COLO829 (cell line): Measurements from ENCODE around the gene ATP2C1.
"Not testable (repeated sequence)": the region's sequence is repeated elsewhere in the genome, so short reads cannot be mapped to it uniquely, and the experiment has no call there.

Experiments
- DNase-seq: peaks from one replicate; pipeline ENCODE4 v3.0.0; 2012; ENCODE audit warnings: low spot score

The ATP2C1 gene

DNA sequence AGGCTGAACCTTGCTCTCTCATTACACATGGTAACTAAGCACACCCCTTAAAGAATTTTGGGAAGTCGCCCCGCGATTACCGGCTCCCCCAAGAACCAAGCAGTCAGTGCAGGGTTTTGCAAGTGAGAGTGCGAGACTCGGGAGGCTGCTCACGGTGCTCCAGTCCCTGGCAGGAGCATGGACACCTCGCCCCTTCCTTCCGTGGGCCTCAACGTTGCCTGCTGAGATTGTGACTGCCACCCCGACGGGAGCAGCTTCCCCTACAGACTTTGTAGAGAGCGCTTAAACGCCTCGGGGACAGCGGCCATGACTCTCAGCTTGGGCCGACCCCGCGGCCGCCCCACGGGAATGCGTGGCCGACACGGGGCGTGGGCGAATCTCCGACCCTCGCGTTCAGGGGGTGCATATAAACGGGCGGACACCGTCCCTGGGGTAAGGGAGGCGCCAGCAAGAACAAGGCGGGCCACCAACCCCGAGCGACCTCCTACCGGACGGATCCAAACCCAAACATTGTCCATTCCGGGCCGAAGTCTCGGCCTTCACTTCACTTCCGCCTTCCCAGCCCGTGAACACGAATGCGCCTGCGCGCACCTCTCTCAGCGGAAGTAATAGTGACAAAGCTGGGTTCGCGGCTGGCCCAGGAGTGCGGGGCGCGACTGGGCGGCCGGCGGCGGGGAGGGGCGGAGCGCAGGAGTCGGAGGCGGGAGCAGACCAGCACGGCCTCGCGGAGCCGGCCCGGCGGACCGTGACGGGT lies at the start of gene ATP2C1:
TSS of gene ATP2C1 (plus strand) at position 709 of the 754 bp plus-strand sequence. CDS start 686 bp downstream, outside the sequence.
- DNase-seq: peak; percentile 97

- DNase-seq: no peak
Observed at GRCh38 chr3:130844462-130844861, 49.4 kb upstream of the ATP2C1 start.

- DNase-seq: no peak
Observed at GRCh38 chr3:130846181-130846580, 47.7 kb upstream of the ATP2C1 start.

DNA sequence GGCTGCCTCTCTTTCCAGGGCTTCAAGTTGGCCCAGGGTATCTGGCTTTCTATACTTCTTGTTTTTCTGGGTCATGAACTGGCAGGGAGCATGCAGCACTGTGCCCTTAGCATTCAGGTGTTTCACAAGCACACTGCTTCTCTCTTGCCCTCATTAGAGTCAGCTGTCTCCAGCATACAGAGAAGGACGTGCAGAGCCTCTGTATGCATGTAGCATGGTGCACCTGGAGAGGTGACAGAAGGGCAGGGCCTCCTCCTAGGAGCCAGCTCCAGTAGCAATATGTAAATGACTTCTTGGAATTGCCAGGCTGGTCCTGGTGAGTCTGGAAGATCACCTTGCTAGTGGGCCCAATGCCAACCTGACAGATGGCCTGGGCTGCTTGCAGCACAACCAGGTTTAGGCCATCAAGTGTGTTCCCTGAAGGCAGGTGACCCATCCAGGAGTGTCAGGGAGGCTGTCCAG lies 44.8 kb upstream of the ATP2C1 start:
- DNase-seq: no peak

DNA sequence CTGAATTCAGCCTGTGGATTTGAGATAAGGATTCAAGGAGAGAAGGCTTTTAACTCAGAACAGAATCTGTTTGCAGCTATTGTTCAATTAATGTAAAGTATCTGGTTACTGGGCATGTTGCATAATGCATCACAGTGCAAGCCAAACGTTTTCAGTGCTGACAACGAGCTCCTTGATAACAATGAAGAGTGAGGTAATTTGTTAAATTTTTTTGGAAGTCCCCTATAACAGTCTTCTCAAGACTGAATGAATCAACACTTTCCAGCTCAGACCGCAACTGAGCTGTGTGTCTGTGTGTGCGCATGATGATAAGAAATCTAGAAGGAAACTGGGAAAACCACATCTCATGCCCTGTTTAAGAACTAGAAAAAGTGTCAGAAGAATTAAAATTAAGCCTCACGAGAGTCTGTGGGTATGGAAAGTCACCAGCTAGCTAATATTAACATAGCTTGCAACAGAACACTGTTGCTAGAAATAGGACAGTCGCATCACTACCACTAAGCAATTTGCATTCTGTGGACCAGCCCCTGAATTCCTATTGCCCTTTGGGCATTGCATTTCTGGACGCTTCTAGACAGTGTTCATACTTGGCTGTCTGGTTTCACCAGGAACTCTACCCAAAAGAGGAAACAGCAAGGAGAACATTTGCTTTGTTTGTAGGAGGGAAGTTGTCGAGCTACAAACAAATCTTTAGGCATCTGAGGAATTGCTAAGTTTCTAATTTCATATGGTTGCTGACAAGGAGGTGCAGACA lies 43.7 kb upstream of the ATP2C1 start:
- DNase-seq: peak; percentile 80

GRCh38 chr3:130850843-130851242 lies 43.0 kb upstream of the ATP2C1 start:
- DNase-seq: no peak

GRCh38 chr3:130851277-130851676 lies 42.6 kb upstream of the ATP2C1 start:
- no peak for DNase-seq

GRCh38 chr3:130853581-130853980 lies 40.3 kb upstream of the ATP2C1 start:
- no peak for DNase-seq

GRCh38 chr3:130854208-130854864 lies 39.5 kb upstream of the ATP2C1 start:
- no peak for DNase-seq

DNA sequence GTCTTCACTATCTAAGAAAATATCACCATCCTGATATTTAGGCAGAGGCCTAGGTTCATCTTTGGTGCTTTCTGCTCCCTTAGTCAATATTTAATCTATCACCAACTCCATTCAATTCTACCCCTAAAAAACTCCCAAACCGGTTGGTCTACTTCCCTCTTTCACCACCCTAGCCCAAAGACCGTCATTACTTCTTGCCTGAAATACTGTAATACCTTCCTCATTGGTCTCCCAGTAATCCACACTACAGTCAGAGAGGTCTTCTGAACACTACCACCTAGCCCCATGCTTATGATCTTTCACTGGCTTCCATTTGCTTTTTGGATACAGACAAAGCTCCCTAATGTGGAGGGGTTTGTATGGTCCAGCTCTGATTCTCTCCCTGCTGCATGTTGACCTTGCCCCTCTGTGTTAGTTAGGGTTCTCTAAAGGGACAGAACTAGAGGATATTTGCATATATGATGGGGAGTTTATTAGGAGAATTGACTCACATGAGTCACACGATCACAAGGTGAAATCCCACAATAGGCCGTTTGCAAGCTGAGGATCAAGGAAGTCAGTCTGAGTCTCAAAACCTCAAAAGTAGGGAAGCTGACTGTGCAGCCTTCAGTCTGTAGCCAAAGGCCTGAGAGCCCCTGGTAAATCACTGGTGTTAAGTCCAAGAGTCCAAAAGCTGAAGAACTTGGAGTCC lies 36.4 kb upstream of the ATP2C1 start:
- DNase-seq: no peak

DNA sequence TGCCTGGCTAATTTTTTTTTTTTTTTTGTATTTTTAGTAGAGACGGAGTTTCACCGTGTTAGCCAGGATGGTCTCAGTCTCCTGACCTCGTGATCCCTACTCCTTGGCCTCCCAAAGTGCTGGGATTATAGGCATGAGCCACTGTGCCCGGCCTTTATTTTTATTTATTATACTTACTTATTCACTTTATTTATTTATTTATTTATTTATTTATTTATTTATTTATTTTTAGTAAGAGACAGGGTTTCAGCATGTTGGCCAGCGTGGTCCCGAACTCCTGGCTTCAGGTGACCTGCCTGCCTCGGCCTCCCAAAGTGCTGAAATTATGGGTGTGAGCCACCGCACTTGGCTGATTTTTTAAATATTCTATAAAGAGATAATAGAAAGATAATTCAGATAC lies 31.8 kb upstream of the ATP2C1 start:
- DNase-seq: not testable (repeated sequence)

DNA sequence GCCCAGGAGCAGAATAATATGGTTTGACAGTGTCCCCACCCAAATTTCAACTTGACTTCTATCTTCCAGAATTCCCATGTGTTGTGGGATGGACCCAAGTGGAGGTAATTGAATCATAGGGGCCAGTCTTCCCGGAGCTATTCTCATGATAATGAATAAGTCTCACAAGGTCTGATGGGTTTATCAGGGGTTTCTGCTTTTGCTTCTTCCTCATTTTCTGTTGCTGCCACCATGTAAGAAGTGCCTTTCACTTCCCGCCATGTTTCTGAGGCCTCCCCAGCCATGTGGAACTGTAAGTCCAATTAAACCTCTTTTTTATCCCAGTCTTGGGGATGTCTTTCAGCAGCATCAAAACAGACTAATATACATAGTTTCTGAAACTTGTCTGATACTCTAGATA lies 28.4 kb upstream of the ATP2C1 start:
- no peak for DNase-seq

GRCh38 chr3:130866327-130866726 lies 27.6 kb upstream of the ATP2C1 start:
- DNase-seq: peak; percentile 55

DNA sequence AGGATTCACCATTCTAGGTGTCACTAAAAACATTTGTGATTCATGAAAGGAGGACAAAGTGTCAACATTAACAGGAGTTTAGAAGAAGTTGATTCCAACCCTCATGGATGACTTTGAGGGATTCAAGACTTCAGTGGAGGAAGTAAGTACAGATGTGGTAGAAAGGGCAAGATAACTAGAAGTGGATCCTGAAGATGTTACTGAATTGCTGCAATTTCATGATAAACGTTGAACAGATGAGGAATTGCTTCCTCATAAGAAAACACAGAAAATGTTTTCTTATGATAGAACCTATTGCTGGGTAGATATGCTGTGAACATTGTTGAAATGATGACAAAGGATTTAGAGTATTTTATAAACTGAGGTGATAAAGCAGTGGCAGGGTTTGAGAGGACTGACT lies 23.5 kb upstream of the ATP2C1 start:
- DNase-seq: no peak

DNA sequence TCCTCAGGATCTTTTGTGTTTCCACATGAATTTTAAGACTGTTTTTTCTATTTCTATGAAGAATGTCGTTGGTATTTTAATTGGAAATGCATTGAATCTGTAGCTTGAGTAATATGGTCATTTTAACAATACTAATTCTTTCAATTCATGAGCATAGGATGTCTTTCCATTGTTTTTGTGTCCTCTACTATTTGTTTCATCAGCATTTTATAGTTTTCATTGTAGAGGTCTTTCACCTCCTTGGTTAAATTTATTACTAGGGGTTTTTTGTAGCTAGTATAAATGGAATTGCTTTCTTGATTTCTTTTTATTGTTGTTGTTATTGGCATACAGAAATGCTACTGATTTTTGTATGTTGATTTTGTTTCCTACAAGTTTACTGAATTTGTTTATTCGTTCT lies 17.3 kb upstream of the ATP2C1 start:
- no peak for DNase-seq

- no peak for DNase-seq
Observed at GRCh38 chr3:130878464-130878863, 15.4 kb upstream of the ATP2C1 start.

DNA sequence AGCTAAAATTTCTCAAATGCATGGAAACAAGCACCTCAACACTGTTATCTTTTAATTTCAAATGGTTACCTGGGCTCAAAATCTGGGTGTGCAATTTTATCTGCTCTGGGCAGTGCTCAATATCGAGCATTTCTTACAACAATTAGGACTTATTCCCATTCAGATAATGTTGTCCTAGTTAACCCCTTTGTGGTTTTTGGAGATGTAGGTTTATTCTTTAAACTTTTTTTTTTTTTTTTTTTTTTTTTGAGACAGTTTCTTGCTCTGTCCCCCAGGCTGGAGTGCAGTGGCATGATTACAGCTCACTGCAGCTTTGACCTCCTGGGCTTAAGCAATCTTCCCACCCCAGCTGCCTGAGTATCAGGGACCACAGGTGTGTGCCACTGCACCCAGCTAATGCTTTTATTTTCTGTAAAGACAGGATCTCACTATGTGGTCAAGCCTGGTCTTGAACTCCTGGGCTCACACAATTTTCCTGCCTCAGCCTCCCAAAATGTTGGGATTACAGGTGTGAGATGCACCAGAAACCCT lies 4.4 kb upstream of the ATP2C1 start:
- no peak for DNase-seq

DNA sequence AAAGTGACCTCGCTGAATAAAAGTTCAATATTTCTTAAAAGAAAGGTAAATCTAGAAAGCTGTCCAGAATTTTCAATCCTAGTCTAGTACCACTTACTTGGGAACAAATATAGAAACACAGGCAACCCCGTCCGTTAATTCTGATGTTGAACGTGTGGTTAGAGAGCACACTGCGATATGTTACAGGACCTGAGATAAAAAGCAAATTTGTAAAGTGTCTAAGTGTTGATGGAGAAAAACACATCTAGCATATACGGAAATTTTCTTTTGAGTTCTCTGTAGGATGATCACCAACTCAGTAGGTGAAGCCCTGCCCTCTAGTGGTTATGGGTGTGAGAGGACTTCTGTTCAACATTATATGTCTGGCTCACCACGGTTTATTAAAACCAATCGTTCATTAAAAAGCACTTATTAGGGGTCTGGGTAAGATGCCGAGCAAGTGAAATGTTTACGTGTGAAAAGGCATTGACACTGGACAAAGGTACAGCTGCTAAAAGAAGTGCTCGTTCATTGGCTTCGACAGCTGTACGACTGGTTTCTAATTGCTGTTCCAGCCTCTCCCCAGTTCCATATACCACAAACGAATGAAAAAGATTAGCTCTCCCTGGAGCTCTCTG lies 1.0 kb upstream of the ATP2C1 start:
- peak; percentile 85 for DNase-seq

DNA sequence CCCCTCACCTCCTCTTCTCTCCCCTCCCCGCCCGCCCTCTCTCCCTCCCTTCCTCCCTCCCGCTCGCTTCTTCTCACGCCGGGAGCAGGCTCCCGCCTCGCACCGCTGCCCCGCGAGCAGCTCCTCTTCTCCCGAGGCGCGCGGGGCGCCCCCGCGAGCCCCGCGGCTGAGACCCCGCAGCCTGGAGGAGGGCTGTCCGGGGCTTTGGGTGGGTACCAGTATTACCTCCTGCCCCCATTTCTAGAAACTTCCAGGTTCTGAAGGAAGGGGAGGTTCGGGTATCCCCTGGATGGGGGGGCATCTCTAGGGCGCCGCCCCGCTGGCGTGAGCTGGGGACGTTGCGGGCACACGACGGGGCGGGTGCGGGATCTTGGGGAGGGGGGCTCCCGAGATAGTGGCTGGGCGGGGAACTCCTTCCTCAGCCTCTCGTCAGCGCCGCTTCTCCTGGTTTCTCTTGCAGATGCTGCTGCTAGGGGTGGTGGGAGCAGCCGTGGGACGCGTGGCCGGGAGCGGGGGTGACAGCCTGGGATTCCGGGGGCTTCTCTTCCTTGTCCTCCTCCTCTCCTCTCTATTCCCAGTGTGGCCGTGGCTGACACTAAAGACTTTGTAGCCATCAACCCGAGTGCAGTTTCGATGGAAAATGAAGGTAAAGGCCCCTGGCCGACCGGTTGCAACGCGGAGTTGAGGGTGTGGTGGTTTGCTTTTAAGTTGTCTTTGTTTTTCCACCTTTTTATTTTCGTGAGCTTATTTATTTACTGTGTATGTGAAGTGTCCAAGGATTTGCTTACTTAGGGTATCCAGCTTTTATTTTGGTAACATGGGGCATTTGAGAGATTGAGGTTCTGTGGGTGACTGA lies 474 bp downstream of the ATP2C1 start:
- peak; percentile 19 for DNase-seq

- no peak for DNase-seq
Observed at GRCh38 chr3:130894986-130895280, 1.0 kb downstream of the ATP2C1 start.
